Fibroblast of skin of right biceps (primary cell): ENCODE measurements around the gene GDI1.
"Not testable (repeated sequence)": the region's sequence is repeated elsewhere in the genome, so short reads cannot be mapped to it uniquely, and the experiment has no call there.

Experiments used
- DNase-seq: peaks from one replicate; pipeline ENCODE4 v3.0.0-alpha.2; 2013

The GDI1 gene

DNA sequence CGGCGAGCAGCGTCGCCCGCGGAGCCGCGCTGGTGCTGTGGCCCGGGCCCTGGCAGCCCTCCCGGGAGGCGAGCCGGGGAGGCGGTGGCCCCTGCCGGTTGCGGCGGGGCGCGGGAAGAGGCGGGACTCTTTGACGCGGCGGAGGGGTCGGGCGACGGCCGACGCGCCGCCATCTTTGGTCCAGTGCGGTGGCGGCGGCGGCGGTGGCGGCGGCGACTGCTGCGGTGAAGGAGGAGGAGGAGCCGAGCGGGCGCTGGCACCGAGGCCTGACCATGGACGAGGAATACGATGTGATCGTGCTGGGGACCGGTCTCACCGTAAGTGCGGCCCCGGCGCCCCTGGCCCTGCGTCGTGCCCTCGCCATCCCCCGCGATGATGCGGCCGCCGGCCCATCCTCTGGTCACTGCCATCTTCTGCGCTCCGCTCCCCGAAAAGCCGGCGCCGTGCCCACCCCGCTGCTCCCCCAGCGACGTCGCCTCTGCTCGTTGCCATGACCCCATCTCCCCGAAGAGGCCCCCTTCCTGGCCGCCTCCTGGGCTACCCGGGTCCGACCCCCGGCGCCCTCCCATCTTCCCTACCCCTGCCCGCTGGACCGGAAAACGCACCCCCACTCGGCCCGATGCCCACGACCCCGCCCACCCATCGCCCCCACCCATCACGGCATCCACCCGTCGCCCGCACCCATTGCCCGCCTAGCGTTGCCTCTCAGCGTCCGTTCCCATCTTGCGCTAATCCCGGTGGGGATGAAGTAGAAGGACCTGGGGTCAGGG, at the start of gene GDI1:
Gene GDI1 (plus strand): TSS at position 172 of the 770 bp plus-strand sequence. CDS start 101 bp downstream, at position 273.
- DNase-seq, result peak; percentile 67

DNA sequence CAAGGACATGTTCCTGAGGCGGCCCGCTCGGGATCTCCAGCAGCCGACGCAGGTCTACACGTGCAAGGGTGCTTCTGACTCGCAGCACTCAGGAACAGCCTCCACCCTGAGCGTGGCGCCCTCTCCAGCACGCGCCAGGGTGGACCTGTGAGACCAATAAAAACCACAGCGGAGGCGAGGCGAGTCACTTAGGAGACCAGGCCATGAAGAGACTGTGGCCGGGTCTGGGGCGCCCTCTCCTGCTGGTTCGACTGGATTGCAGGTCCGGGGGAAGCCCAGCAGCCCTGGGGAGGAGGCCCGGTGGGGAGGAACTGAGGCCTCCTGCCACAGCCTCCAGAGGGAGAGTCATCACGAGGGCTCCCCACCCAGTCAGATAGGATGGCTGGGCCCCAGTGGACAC, 48.9 kb upstream of the GDI1 start:
- DNase-seq, result not testable (repeated sequence)

GRCh38 chrX:154388649-154389048, 48.3 kb upstream of the GDI1 start:
- not testable (repeated sequence) for DNase-seq

DNA sequence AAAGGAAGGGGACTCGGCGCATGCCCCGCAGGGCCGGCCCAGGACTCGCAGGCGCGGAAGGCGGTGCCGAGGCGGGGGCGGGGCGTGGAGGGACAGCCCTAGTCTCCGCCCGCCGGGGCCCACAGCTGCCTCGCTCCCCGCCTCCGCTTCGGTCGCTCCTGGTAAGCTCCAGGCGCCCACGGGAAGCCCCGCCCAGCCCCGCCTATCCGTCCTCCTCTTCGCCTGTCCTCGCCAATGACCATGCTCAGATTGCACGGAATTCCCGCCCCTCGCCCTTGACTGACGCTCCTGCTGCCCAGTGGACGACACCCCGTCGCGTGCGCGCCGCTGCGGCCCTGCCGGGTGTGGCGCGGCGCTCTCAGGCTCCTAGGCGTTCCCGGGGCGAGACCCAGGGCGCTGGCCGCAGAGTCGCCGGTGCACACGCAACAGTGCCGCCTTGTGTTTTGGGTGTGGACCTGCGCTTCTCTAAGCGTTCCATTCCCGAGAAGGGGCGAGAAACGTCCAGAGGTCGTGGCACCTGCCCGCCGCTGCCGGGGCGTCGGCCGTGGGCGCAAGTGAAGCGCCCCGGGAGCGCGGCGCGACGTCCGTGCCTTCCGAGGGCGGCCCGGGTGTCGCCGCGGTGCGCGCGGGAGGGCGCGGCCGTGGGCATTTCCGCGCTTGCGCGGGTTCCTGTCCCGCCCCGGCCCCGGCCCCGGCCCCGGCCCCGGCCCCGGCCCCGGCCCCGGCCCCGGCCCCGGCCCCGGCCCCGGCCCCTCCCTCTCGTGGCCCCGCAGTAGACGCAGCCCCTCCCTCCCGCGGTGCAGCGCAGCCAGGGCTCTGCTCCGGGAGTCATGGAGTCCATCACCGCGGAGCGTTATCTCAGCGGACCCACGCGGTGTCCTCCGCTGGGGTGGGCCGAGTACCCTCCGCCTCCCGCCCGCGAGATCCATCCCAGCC, 46.9 kb upstream of the GDI1 start:
- DNase-seq, result not testable (repeated sequence)

DNA sequence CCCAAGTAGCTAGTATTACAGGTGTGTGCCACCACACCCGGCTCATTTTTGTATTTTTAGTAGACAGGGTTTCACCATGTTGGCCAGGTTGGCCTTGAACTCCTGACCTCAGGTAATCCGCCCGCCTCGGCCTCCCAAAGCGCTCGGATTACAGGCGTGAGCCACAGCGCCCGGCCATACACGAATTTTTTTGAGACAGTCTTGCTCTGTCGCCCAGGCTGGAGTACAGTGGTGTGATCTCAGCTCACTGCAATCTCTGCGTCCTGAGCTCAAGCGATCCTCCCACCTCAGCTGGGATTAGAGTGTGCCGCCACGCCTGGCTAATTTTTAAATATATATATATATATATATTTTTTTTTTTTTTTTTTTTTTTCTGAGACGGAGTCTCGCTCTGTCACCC, 40.6 kb upstream of the GDI1 start:
- not testable (repeated sequence) for DNase-seq

DNA sequence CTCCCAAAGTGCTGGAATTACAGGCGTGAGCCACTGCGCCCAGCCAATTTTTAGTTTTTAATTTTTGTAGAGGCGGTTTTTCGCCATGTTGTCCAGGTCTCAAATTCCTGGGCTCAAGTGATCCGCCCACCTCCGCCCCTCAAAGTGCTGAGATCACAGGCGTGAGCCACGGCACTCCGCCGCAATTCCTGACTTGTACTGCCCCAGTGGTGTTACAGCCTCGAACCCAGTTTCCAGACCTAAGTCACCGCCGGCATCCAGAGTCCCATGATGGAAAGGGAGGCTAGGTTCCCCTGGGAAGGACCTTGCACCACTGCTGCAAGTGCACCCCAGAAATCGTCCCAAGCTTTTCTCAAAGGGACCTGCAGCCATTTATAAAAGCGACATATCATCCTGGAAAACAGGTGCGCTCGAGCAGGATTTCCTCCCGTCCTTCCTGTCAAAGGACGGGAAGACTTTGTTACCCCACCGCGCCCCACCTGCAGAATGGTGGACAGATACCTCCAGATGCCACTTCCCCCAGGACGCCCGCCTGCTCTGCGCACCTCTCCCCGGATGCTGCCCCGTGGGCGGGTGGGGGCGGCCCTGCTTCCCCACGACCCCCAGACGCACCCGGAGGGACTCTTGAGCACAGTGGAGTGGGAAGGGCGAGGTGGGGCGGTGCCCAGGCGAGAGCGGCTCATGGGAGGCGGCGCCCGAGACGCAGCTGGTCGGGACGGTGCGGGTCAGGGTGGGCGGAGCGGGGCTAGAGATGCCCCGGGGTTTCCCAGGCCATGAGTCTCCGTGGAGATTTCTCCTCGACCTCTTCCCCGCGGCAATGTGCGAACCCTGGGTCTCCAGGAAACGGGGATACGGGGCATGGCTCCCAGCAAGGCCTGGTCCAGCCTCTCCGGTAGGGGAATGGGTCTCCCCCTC, 39.7 kb upstream of the GDI1 start:
- peak; percentile 65 for DNase-seq

DNA sequence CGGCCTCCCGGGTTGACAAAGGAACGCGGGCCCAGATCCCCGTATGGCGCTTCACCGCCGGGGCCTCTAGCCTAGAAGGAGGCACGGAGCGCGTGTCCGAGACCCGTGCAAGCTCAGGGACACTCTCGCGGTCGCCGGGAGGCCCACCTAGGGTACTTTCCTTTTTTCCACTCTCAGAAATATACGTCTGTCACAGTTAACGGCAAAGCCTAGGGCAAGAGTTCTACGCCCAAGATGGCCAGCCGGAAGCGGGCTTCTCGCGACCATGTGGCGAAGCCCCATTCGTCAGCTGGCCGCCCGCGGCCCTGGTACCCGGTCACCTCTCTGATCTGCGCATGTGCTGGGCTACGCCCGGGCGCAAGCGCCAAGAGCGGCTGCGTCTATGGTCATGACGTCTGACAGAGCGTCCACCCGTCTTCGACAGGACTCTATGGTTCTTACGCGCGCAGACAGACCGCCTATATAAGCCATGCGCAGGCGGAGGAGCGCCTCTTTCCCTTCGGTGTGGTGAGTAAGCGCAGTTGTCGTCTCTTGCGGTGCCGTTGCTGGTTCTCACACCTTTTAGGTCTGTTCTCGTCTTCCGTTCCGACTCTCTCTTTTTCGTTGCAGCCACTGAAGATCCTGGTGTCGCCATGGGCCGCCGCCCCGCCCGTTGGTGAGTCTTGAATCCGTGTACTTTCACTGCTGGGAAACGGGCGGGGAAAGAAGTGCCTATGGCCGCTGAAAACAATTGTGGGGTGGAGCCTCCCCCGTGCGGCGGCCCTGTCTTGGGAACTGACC, 38.9 kb upstream of the GDI1 start, which contains the start of gene RPL10:
Gene RPL10 (plus strand): TSS at position 490 of the 780 bp plus-strand sequence. CDS start 143 bp downstream, at position 633.
- DNase-seq, result peak; percentile 97

GRCh38 chrX:154398668-154399526, 38.1 kb upstream of the GDI1 start:
- DNase-seq, result peak; percentile 81

GRCh38 chrX:154399527-154400368, 37.2 kb upstream of the GDI1 start:
- no peak for DNase-seq

DNA sequence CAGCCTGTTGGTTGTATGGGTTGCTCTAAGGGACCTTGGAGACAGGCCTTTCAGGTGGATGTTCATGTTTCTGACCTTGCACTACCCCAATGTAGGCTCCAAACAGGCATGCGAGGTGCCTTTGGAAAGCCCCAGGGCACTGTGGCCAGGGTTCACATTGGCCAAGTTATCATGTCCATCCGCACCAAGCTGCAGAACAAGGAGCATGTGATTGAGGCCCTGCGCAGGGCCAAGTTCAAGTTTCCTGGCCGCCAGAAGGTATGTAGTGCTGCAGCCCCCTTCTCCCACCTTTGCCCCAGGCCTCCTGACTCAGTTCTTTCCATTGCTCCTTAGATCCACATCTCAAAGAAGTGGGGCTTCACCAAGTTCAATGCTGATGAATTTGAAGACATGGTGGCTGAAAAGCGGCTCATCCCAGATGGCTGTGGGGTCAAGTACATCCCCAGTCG, 36.6 kb upstream of the GDI1 start:
- not testable (repeated sequence) for DNase-seq

DNA sequence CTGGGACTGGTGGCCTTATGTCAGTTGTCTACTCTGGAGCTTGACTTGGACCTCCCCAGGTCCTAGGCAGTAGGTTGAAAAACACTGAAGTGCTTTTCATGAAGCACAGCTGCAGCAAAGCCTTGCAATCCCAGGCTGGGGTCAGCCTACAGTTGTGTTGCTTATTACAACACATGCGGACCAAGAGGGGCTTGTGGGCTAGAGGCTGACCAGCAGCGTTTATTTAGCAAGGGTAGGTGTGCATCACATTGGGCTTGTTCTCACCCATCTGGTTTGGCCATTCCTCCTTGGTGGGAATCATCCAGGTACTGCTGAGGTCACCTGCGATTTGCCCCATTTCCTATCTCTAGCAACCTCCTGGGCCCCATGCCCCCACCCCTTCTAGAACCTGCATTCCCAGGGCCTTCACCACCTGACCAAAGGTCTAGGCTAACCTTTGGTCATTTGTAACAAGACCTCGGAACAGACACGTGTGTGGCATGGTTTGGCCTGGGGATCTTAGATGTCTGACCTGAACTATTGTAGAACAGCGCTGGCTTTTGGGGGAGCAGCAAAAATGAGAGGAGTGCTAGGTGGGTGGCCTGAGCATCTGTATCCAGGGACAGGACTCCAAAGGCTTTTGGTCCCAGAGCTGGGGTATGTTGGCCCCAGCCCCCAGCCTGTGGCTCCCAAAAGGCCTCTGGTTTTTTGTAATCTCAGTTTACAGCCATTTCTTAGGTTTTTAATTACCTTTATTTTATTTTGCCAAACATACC, 35.7 kb upstream of the GDI1 start:
- DNase-seq, result peak; percentile 46

DNA sequence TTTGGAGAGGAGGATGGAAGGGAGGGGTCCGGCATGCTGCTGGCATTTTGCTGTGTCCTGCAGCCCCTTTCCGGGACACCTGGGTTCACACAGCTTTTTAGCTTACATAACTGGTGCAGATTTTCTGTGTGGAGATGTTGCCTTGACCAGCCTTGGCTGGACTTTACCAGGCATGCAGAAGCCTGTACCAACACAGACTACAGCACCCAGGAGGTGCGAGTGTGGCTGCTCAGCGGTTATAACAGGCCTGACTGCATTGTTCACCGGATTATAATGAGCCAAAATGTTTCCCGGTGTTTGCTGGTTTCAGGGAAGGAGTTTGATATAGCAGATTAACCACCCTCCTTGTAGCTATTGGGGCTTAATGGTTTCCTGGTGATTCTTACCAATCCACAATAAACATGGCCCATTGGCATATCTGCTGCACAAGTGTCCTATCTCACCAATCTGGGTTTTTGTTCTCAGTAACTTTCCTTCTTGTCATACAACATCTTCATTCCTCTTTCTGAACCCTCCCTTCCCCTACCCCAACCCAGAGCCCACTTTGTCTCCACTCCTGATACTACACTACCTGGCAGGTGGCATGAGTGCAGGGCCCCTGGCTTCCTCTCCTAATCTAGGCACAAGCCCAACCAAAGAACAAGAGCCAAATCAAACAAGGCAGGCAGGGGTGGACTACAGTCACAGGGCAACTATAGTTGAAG, 34.9 kb upstream of the GDI1 start:
- peak; percentile 29 for DNase-seq

DNA sequence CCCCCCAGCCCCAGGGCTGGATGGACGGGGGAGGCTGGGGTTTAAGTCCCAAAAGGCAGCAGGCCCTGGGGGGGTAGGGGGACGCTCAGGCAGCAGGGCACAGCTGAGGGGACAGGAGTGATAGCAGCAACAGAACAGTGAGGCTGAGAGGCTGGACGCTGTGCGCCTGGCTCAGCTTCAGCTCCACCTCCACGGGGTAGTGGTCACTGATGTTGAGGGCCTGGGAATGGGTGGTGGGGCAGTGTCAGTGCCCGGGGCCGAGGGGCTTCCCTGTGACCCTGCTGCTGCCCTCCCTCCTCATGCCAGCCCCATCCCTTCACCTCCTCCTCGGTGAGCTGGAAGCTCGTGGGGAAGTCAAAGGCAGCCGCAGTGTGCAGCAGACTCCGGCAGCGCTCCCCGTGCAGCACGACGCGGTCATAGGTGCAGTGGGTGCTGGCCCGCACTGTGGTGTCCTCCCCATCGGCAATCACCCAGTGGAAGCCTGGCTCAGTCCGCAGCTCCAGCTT, 34.3 kb upstream of the GDI1 start:
- no peak for DNase-seq

- no peak for DNase-seq
These were observed 33.8 kb upstream of the GDI1 start for GRCh38 chrX:154403192-154403591.

GRCh38 chrX:154403858-154404257, 33.1 kb upstream of the GDI1 start:
- no peak for DNase-seq

- no peak for DNase-seq
These were observed 32.2 kb upstream of the GDI1 start for GRCh38 chrX:154404625-154405192.

DNA sequence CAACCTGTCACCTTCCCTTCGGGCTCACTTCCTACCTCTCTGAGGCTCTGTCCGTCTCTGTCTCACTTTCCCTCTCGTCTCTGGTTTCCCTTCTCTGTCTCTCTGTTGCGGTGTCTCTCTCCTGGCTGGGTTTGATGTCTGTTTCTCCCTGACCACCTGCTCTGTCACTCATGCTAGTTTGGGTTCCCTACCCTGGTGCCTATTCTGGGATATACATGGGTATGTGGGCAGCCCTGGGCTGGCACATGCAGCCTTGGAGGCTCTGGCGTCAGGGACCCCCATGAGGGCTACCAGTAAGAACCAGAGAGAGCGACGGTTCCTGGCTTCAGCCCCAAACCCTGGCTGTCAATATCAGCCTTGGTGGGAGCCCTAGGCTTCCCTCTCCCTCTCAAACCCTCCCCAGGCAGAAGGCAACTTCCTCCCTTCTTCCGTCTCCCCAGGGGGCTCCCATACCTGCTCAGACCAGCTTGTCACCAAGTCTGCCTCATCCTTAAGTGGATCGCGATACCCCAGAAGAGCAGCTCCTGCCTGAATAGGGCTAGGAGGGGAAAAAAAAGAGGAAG, 28.2 kb upstream of the GDI1 start:
- no peak for DNase-seq
